Chondrocyte (in vitro differentiated cells): Measurements from ENCODE around the gene SERBP1. TPM values are rescaled to one million over a fixed set of nuclear protein-coding genes. Genes with fewer than 3 reads are reported as not detected.
"Not testable (repeated sequence)": the region's sequence is repeated elsewhere in the genome, so short reads cannot be mapped to it uniquely, and the experiment has no call there.

Experiments
- DNase-seq: peaks from one replicate; pipeline ENCODE4 v3.0.0; 2021; ENCODE audit warnings: mixed read lengths, low spot score
- H3K27ac Mint-ChIP-seq: one replicate; pipeline ENCODE4 v1.8.0; 2021; ENCODE audit warnings: mild to moderate bottlenecking, moderate library complexity, mixed read lengths; ENCODE audit not compliant: unreplicated experiment
- H3K27me3 Mint-ChIP-seq: 2 replicates; pipeline ENCODE4 v1.8.0; 2021; ENCODE audit warnings: low read depth, mixed read lengths
- H3K36me3 Mint-ChIP-seq: 2 replicates; pipeline ENCODE4 v1.8.0; 2021; ENCODE audit warnings: low read depth, mixed read lengths
- H3K4me1 Mint-ChIP-seq: 2 replicates; pipeline ENCODE4 v1.8.0; 2021; ENCODE audit warnings: low read depth, mild to moderate bottlenecking, mixed read lengths
- H3K4me3 Mint-ChIP-seq: one replicate; pipeline ENCODE4 v1.8.0; 2021; ENCODE audit warnings: mild to moderate bottlenecking, moderate library complexity, mixed read lengths; ENCODE audit not compliant: unreplicated experiment
- H3K9me3 Mint-ChIP-seq: 2 replicates; pipeline ENCODE4 v1.8.0; 2021; ENCODE audit warnings: low read depth, mixed read lengths
- CTCF ChIP-seq: fragments of 200-600 bp; sonication (generic); IDR thresholded peaks from 2 replicates; pipeline ENCODE4 v1.5.0; 2021; ENCODE audit warnings: antibody characterized with exemption, mild to moderate bottlenecking, moderate library complexity
- total RNA-seq: library from RNA; stranded (reverse); gene quantifications from 3 replicates; pipeline ENCODE4 v1.2.1, GENCODE V29; 2021

The SERBP1 gene
- total RNA-seq, 1 donor from 2014 or later = 145 TPM

DNA sequence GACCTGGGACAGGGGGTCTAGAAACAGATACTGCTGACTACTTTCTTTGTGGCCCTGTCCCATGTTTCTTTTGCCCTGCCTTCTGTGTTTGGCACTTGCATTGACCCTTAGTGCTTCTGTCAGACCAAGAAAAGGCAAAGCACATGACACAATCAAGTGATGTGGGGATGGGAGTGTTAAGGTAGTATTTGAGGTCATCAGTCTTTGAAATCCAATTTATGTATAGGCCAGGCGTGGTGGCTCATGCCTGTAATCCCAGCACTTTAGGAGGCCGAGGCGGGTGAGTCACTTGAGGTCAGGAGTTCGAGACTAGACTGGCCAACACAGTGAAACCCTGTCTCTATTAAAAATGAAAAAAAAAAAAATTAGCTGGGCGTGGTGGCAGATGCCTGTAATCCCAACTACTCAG, 26.0 kb downstream of the SERBP1 start:
- no peak for DNase-seq
- TF ChIP-seq CTCF = no peak
- no peaks in the 10 kb centered on the region for H3K27me3 Mint-ChIP-seq
- H3K4me3 Mint-ChIP-seq = no peak overlapping the region
- no peaks in the 10 kb centered on the region for H3K9me3 Mint-ChIP-seq
- H3K36me3 Mint-ChIP-seq = peaks cover 2% of the 10 kb centered on the region
- H3K4me1 Mint-ChIP-seq = peaks cover 11% of the 10 kb centered on the region
- H3K27ac Mint-ChIP-seq = no peak overlapping the region

DNA sequence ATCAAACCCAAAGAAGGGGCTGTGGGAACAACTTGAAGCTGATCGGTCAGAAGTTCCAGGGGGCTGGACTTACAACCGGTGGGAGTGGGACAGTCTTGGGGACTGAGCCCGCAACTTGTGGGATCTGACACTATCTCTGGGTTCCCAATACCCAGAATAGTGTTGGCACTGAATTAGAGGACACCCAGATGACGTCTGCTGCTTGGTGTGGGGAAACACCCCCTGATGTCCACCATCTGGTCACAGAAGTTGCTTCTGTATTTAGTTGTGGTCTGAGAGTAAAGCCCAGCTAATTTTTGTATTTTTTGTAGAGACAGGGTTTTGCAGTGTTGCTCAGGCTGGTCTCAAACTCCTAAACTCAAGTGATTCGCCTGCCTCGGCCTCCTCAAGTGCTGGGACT, 28.8 kb downstream of the SERBP1 start:
- Mint-ChIP-seq H3K27me3 (no peaks in the 10 kb centered on the region), H3K4me3 (no peak overlapping the region), H3K4me1 (peaks cover 11% of the 10 kb centered on the region), H3K27ac (no peak overlapping the region), H3K9me3 (no peaks in the 10 kb centered on the region), H3K36me3 (peaks cover 4% of the 10 kb centered on the region)
- DNase-seq = no peak
- TF ChIP-seq CTCF = no peak

GRCh38 chr1:67400029-67400786, 30.0 kb downstream of the SERBP1 start:
- H3K4me3 Mint-ChIP-seq, DNase-seq, H3K27me3 Mint-ChIP-seq, H3K36me3 Mint-ChIP-seq, H3K9me3 Mint-ChIP-seq, H3K4me1 Mint-ChIP-seq: not testable (repeated sequence)
- peak overlapping the region; percentile 5 for H3K27ac Mint-ChIP-seq

DNA sequence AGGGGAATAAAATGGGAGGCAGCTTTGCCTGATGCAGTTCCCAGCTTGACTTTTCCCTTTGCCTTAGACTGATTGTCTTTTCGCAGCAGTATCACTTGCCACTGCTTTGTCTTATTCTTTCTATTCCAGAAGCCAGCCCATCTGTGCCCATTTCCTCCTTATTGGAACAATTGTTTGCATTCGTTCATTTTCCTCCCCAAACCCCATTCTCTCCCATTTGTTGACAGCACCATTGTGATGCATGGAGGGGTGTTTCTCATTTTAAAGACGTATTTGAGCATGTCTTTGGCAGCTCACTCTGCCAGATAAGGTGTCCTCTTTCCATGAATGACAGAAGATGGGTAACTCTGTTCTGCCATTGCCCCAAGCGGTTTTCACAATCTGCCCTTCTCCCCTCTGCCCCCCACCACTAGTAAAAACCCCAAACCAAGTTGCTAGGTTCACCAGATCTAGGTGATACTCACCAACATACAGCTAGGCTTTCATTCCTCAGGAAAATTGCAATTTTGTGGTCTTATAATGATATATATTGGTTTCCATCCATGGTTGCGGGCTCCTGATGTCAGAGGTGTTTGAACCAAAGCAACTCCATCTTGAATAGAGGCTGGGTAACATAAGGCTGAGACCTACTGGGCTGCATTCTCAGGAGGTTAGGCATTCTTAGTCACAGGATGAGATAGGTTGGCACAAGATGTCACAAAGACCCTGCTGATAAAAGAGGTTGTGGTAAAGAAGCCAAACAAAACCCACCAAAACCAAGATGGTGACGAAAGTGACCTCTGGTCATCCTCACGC, 30.8 kb downstream of the SERBP1 start:
- Mint-ChIP-seq H3K27ac (no peak overlapping the region), H3K4me1 (peaks cover 7% of the 10 kb centered on the region), H3K36me3 (peaks cover 4% of the 10 kb centered on the region), H3K9me3 (no peaks in the 10 kb centered on the region), H3K4me3 (no peak overlapping the region), H3K27me3 (no peaks in the 10 kb centered on the region)
- no peak for DNase-seq
- no peak for TF ChIP-seq CTCF

- no peak for DNase-seq
- TF ChIP-seq CTCF = no peak
- H3K4me1 Mint-ChIP-seq = peaks cover 15% of the 10 kb centered on the region
- peaks cover 4% of the 10 kb centered on the region for H3K36me3 Mint-ChIP-seq
- no peak overlapping the region for H3K27ac Mint-ChIP-seq
- no peaks in the 10 kb centered on the region for H3K9me3 Mint-ChIP-seq
- H3K4me3 Mint-ChIP-seq = no peak overlapping the region
- no peaks in the 10 kb centered on the region for H3K27me3 Mint-ChIP-seq
These were observed 35.7 kb downstream of the SERBP1 start for GRCh38 chr1:67394548-67394947.
